Parathyroid adenoma (tissue), 2 donors: ENCODE measurements around the gene DALRD3.

ENCODE experiments used
- H2AFZ ChIP-seq: fragments of 300-600 bp; sonication (generic); one replicate; pipeline ENCODE4 v1.7.0; 2017; ENCODE audit warnings: antibody characterized with exemption, mild to moderate bottlenecking
- H3K27ac ChIP-seq: fragments of 300-600 bp; sonication (generic); one replicate; pipeline ENCODE4 v1.7.0; 2017
- H3K27me3 ChIP-seq: fragments of 300-600 bp; sonication (generic); one replicate; pipeline ENCODE4 v1.7.0; 2017; ENCODE audit warnings: low read length; ENCODE audit not compliant: control insufficient read depth, insufficient read depth
- H3K36me3 ChIP-seq: fragments of 300-600 bp; sonication (generic); one replicate; pipeline ENCODE4 v1.7.0; 2017; ENCODE audit warnings: low read length; ENCODE audit not compliant: control insufficient read depth, insufficient read depth
- H3K4me1 ChIP-seq: fragments of 300-600 bp; sonication (generic); one replicate; pipeline ENCODE4 v1.7.0; 2017; ENCODE audit warnings: control low read depth
- H3K4me2 ChIP-seq: fragments of 300-600 bp; sonication (generic); one replicate; pipeline ENCODE4 v1.7.0; 2017; ENCODE audit warnings: low read length
- H3K4me3 ChIP-seq: fragments of 300-600 bp; sonication (generic); one replicate; pipeline ENCODE4 v1.7.0; 2017; ENCODE audit warnings: low read depth, low read length
- H3K79me2 ChIP-seq: fragments of 300-600 bp; sonication (generic); one replicate; pipeline ENCODE4 v1.7.0; 2017; ENCODE audit warnings: control low read depth
- H3K9ac ChIP-seq: fragments of 300-600 bp; sonication (generic); one replicate; pipeline ENCODE4 v1.7.0; 2017; ENCODE audit warnings: mild to moderate bottlenecking
- H3K9me3 ChIP-seq: fragments of 300-600 bp; sonication (generic); one replicate; pipeline ENCODE4 v1.7.0; 2017; ENCODE audit warnings: low read length; ENCODE audit not compliant: control insufficient read depth
- TF ChIP-seq, protein P1 (sequence below): fragments of 300-600 bp; sonication (generic); IDR thresholded peaks from one replicate; pipeline ENCODE4 v1.7.0; 2017; ENCODE audit warnings: antibody characterized with exemption, mild to moderate bottlenecking
- donor health status: primary hyperparathyroidism.

The DALRD3 gene

DNA sequence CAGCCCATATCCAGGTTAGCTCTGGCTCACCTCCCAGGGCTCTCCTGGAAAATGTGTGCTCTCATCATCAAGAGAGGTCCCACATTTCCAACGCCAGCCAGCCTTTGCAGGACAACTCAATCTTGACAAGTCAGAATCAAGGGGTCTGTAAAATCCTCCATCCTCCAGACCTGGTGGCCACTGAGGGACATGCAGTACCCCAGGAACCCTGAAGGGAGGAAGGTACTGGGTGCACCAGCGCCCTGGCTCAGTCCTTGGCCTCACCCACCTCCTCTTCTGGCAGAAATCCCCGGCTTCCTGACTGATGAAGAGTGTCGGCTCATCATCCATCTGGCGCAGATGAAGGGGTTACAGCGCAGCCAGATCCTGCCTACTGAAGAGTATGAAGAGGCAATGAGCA is 17.2 kb downstream of the DALRD3 start:
- Histone ChIP-seq H3K9me3 (no peaks in the 10 kb centered on the region), H3K9ac (no peak overlapping the region)
- TF ChIP-seq, protein P1, sequence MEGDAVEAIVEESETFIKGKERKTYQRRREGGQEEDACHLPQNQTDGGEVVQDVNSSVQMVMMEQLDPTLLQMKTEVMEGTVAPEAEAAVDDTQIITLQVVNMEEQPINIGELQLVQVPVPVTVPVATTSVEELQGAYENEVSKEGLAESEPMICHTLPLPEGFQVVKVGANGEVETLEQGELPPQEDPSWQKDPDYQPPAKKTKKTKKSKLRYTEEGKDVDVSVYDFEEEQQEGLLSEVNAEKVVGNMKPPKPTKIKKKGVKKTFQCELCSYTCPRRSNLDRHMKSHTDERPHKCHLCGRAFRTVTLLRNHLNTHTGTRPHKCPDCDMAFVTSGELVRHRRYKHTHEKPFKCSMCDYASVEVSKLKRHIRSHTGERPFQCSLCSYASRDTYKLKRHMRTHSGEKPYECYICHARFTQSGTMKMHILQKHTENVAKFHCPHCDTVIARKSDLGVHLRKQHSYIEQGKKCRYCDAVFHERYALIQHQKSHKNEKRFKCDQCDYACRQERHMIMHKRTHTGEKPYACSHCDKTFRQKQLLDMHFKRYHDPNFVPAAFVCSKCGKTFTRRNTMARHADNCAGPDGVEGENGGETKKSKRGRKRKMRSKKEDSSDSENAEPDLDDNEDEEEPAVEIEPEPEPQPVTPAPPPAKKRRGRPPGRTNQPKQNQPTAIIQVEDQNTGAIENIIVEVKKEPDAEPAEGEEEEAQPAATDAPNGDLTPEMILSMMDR, result no peak

DNA sequence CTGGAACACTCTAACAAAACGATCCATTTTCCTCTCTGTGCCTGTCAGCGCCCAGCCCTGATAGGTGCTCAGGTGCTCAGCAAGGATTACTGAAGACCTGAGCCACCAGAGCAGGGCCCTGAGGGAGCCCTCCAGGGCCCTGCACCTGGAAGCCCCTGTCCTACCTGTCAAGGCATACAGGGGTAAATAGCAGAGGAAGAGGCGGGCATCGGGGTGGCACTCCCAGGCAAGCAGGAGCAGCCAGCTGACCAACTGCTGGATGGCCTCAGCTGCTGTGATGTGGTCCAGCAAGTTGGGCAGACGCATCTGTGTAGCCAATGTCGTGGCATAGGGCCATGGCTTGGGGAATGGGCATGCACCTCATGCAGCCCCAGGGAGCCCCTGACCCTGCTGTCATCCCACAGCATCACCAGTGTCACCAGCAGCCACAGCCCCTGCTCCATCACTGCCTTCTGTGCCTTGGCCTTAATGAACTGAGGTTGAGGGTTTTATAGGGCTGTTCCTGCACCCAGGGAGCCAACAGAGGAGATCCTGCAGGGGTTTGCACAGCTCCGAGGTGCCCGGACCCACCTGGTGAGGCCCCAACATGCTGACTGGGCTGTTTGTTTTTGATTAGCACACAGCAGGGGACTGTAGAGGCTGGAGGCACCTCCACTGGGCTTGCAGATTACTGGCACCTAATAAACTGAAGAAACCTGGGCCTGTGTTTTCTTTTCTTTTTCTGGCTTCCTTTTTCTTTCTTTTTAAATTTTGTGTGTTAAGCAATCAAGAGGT is 19.1 kb downstream of the DALRD3 start:
- H2AFZ ChIP-seq, result no peak overlapping the region
- H3K4me2 ChIP-seq, result no peak overlapping the region
- TF ChIP-seq, protein P1, result no peak
- H3K27ac ChIP-seq, result peak overlapping the region; percentile 65
- H3K9ac ChIP-seq, result no peak overlapping the region
- H3K36me3 ChIP-seq, result no peaks in the 10 kb centered on the region
- peaks cover 21% of the 10 kb centered on the region for H3K4me1 ChIP-seq
- no peaks in the 10 kb centered on the region for H3K9me3 ChIP-seq
- no peak overlapping the region for H3K4me3 ChIP-seq
- H3K27me3 ChIP-seq, result no peaks in the 10 kb centered on the region
- H3K79me2 ChIP-seq, result peaks cover 18% of the 10 kb centered on the region

More for the DNA sequence above, 17.2 kb downstream of the DALRD3 start:
- H3K4me3 ChIP-seq, result no peak overlapping the region
- H3K27ac ChIP-seq, result no peak overlapping the region
- no peaks in the 10 kb centered on the region for H3K36me3 ChIP-seq
- H3K27me3 ChIP-seq, result no peaks in the 10 kb centered on the region
- H3K4me1 ChIP-seq, result peaks cover 21% of the 10 kb centered on the region
- peaks cover 27% of the 10 kb centered on the region for H3K79me2 ChIP-seq
- H3K4me2 ChIP-seq, result no peak overlapping the region
- no peak overlapping the region for H2AFZ ChIP-seq

DNA sequence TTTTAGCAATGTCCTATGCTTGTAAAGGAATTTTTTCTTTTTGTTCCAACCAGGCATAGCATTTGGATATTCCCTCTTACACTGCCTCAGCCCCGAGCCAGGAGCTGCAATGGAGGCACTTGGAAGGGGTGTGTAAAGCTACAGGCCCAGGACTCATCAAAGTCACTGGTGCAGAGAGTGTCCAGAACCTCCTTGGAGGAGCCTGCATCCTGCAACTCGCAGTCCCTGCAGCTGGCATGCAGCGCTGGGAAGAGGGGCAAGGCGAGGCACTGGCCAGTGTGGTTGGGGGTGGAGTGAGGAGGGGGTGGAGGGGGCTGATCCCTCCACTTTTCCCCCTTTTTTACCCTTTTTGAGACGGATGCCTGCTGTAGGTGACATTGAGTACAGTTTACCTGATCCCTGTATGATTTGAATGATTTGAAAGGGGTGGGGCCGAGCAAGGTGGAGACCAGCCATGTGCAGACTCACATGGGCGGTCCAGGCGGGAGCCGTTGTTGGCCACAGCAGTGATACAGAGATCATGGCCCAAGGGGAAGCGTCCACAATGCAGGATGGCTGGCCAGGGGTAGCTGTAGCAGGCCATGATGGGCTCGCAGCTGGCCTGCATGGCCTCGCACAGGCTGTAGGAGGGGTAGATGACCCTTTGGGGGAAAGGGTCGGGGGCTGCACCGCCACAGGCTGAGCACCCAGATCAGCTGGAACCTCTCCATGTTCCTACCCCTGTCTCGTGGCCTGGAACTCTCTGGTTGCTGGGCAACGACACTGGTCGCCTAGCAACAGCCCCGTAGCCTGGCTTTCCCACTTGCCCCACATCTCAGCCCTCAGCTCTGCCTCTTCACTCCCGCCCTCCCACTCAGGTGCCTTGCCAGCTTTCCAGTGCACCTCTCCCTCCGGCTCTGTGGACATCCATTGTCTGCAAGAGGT is 20.4 kb downstream of the DALRD3 start:
- Histone ChIP-seq H2AFZ (peak overlapping the region; percentile 25), H3K36me3 (no peaks in the 10 kb centered on the region), H3K79me2 (peaks cover 18% of the 10 kb centered on the region), H3K27me3 (no peaks in the 10 kb centered on the region), H3K9me3 (no peaks in the 10 kb centered on the region), H3K4me1 (peaks cover 21% of the 10 kb centered on the region), H3K27ac (peak overlapping the region; percentile 65), H3K9ac (no peak overlapping the region), H3K4me2 (no peak overlapping the region), H3K4me3 (no peak overlapping the region)
- TF ChIP-seq, protein P1, result no peak

DNA sequence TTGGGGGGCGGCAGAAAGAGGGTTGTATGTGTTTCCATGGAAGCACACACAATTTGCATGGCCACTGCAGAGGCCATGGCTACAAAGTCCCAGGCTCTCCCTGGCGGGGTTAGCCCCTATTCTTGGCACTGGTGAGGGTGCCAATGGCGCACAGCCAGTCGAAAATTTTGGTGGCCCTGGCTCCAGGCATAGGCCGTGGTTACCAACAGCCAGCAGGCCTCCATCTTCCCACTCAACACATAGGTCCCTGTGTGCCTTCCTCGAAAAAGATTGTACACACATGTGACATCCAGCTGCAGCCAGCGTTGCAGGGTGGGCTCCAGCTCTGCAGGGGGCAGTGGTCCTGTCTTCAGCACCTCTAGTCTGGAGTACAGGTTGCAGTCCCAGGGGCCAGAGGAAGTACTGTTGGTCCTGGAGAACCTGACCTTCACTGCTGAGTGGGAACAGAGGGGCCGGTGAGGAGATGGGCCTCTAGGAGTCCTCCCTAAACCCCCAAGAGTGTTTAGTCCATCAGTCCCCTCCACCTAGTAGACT is 21.2 kb downstream of the DALRD3 start:
- no peaks in the 10 kb centered on the region for H3K9me3 ChIP-seq
- H3K27ac ChIP-seq, result no peak overlapping the region
- H3K79me2 ChIP-seq, result peaks cover 13% of the 10 kb centered on the region
- H2AFZ ChIP-seq, result no peak overlapping the region
- H3K9ac ChIP-seq, result no peak overlapping the region
- H3K4me2 ChIP-seq, result no peak overlapping the region
- H3K27me3 ChIP-seq, result no peaks in the 10 kb centered on the region
- H3K4me1 ChIP-seq, result peaks cover 21% of the 10 kb centered on the region
- no peak overlapping the region for H3K4me3 ChIP-seq
- TF ChIP-seq, protein P1, result no peak
- H3K36me3 ChIP-seq, result no peaks in the 10 kb centered on the region
